ENCODE results near the gene RAD51B.

The RAD51B gene

DNA sequence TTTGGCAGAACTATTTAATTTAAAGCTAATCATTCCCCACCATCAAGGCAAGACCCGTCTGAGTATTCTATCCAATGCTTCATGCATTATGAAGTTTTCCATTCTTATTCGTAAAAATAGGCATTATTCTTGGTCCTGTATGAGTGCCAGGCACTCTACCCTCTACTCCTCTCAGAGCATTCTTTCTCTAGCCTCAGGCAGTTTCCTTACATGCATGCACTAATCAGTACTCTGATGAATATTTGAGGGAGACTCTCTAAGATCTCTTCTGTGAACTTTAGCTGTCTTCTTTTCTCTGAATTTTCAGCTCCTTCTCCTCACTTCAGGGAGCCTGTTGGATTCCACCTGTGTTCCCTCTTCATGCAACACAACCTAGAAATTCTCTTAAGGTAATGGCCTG lies 334.7 kb downstream of the RAD51B start:
- no peak for DNase-seq

DNA sequence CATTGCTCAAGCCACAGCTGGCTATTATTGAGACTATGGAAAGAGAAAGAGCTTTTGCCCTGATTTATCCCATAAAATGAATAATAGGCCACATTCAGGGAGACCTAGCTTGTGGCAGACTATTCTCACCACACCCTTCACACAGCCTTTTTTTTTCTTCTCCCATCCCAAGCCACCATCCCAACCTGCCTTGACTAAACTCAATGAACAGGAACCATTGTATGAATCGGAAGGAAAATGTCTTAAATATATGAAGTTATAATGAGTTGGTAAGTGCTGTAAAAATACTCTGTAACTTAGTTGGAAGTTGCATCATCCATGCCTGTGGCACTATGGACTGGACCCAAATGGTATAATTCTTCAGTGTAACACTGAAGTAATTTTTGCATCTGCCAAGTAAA lies 338.4 kb downstream of the RAD51B start:
- DNase-seq = no peak

DNA sequence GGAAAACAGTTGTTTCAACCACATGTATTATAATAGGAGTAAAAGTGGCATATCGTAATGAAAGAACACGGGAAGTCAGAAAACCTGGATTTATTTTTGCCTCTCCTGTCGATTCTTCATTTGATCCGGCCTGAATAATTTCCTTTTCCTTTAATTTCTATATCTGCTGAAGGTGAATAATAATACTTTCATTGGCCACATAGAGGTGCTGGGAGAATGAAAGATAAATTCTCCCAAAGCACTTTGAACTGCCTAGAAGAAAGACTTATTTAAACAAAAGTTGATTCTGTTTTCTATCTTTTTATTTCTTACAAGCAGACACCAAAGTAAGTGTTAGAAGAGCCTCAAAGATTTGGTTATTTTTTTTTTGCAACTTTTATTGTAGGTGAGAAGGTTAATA lies 339.1 kb downstream of the RAD51B start:
- DNase-seq = no peak

DNA sequence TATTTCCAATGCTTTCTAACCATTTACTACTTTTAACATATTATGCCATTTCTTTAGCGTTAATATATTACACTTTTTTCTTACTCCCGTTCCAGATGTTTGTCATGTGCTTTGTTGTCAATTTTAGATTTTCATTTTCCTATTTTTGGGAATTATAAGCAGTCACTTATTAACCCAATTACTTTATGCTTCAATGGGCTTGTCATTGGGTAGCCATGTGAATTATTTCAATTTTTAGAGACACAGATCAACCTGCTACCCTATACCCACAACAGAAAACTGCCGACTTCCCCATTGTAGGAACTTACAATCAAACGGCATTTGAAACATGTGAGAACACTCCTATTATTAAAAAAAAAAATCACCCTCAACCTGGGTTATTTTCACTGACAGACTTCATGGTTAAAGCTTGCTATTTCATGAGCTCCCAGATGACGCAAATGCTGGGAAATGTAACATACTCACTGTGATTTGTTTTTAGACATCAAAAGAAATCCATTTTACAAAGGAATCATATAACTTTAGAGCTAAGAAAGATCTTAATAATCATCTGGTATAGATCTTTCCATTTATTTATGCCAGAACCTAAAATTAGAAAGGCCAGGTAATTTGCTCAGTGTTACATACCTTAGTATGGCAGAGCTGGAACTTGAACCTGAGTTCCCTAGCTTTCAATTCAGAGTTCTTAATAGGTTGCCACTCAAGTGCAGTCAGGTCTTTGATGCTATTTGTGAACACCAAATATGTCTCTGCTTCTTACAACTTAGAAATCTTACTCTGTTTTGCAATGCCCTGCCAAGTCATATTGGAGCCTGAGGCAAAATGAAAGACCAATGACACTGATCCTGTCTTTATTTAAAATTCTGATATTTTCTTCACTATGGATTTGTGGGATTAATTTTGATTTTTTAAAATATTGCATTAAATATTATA lies 340.4 kb downstream of the RAD51B start:
- no peak for DNase-seq

DNA sequence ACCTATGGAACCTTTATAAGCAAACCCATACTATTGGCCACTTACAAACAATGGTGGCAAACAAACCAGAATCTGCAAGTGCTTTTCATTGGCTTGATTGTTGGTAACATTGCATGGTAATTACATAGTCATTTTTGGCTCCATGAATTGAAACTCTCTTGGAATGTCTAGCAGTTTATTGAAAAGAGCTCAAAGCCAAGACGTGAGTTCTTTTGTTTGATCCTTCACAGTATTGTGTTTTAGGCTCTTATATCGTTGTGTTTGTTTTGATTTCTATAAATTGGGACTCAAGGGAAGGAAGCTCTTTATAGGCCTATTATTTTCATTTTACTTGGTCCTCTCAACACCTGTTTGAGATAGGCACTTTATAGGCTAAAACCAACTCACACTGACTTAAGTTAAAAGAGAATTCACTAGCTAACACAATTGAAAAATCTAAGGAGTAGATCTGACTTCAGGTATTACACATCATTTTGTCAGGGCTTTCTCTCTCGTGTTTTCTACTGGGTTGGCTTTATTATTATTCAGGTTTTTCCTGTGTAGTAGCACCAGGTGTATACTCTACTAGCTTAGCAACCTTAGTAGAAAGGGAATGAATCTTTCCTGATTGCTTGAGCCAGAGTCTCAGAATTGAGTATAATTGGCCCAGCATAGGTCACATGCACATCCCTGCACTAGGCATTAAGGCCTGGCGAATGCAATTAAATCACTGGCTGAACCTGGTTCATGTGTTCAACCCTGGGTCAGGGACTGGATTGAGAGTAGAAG lies 341.4 kb downstream of the RAD51B start:
- no peak for DNase-seq

DNA sequence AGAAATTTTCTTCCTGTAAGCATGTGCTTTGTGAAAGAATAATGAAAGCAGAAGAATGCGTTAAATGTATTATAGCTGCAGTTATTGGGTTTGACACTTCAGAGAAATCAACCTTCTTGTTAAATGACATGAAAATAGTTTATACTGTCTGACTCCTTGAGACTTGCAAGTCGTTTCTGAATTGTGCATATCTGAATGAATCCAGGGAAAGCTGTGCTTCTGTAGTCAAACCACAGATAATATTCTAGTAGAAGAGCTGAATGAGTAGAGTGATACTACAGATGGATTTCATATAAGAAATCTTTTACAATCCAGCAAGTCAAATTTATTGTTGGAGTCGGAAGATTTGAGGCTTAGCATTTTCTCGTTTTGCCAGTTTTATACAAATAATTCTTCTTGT lies 343.3 kb downstream of the RAD51B start:
- DNase-seq = no peak

DNA sequence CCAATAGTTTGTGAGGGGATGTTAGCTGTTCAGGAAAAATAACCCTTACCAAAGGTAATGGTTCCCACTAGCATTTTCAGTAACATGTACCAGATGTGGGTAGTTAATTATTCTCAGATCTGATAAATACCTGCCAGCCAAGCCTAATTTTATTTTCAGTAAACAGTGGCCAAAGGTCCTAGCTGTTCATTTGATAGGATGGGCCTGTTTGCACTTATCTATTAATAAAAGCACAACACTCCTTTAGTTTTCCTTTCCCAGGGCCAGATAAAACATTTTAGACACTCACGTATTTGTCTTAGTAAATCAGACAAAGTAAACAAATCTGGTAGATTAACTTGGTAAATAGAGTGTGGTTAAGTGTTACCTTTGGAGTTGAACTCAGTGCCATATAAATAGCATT lies 345.1 kb downstream of the RAD51B start:
- DNase-seq = no peak

DNA sequence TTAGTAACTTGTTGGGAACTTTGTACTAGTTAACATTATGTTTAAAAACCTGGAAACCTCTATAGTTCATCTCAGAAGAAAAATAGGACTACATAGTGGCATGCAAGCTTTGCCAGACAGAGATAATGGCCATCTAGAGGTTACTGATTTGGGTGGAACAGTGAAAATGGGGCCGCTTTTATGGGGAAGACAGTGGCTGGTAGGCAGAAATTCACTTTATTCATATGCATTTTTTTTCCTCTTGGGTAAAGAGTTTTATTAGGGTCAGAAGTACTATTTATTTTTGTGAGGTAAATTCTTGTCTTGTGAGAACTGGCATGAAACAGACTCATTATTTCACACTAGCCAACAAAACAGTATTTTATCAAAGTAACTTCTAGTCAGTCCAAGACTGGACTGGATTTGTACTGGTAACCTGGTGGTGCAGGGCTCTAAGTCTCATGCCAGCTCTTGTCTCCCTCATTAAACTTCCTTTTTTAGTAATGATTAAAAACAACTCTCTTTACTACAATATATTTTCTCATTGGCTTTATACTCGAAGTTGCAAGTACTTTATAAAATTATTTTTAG lies 345.8 kb downstream of the RAD51B start:
- no peak for DNase-seq

DNA sequence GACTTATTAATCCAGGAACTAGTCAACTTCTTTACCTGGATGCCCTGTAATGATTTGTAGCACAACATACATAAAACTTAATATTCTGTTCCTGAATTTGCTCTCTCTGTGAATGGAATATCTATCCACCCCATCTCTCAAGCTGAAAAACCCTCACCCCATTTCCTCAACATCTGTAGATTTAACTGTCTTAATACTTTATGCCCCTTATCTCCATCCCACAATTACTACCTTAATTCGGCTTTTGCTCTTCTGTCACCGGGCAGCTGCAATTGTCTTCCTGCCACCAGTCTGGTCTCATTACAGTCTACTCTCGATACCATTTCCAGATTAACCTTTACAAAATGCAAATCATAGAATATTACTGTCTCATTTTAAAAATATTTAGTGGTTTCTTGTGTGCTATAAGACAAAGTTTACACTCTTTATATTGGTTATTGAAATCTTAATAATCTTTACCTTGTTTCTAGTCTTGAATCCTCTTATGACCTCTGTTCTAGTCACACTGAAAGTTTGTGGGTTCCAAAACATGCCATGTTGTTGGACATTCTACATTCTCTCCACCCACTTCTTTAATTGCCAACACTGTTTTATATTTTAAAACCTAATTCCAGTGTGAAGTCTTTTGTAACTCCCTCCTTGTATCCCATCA lies 347.3 kb downstream of the RAD51B start:
- no peak for DNase-seq

DNA sequence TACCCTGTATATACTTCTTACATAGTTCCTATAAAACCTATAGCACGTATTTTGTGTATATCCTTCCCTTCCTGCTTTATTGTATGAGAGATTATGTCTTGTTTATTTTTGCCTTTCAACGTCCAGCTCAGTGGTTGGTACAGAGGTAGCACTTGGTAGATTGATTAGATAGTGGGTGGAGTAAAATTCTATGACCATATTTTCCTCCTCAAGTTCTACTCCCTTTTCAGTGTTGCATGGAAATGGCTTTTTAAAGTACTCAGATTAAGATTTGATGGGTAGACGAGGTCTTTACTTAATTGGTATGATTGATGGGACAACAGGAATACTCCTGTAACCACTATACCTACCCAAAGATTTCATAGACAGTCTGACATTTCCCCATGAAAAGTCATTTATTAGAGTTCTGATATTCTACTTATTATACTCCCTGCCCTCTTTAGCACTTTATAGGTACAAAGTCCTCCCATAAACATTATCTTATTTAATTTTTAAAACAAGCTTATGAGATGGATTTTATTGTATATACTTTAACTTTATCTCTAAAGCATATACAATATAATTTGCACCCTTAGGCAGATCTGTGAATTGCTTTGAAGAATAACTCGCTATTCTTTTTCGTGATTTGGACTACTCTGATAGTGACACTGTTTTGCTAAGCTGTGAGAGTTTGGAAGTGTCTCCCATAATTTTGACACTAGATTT lies 348.0 kb downstream of the RAD51B start:
- DNase-seq = no peak

DNA sequence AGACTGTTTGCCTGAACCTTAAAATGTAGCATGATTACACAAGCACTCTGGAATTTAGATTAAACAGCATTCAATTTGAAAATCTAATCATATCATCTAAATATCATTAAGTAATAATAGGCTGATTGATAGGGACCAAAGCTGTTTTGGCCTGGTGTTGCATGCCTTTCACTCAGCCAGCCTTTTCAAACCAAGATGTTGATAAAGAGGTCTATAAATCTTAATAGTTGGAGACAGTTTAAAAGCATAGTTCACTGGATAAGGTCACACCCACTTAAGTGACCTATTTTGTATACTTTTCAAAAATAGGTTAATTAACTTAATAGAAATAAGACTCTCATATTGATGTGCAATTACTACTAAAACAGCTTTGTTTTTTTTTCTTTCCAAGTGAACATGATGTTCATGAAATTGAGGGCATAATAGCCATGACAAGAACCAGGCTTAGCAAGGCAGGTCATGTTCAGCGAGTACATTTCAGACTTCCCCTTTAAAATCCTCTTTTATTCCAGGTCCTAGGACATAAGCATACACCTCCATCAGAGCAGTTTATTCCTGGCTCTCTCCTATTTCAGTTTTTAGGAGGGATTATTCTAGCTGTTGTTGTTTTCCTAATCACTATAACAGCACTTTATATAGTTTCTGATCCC lies 349.0 kb downstream of the RAD51B start:
- DNase-seq = no peak

DNA sequence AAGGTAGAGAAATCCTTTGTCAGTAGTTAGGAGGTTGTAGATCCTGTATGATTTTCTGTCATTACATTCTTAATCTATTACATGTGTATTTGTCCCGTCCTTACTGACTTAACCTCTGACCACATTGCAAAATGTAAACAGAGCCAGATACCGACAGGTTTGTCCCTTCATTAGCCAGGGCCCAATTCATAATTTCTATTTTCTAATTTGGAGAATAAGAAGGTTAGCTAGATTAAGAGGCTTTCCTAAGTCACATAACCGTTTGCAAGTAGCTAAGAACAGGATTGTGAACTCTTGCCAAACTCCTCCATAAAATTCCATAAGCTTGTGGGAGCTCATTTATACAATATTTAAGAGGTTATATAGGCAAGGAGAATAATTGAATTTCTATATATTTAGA lies 352.6 kb downstream of the RAD51B start:
- DNase-seq = no peak

DNA sequence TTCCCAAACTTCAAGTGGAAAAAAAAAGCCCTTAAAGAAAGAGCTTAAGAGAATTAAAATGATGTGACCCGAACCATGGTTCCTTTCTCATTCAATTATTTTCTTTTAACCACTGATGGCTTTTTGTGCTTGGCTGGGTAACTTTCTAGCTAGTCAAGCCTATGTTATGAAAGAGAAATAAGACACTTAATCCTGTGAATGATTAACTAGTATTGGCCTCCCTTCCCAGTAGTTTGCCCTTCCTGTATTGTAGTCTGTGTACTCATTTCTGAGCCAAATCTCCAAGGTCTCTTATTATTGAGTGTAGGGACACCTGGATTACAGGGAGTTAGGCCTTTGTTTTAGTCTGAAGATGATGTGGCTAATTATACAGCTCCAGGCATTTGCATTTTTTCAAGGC lies 353.0 kb downstream of the RAD51B start:
- no peak for DNase-seq

DNA sequence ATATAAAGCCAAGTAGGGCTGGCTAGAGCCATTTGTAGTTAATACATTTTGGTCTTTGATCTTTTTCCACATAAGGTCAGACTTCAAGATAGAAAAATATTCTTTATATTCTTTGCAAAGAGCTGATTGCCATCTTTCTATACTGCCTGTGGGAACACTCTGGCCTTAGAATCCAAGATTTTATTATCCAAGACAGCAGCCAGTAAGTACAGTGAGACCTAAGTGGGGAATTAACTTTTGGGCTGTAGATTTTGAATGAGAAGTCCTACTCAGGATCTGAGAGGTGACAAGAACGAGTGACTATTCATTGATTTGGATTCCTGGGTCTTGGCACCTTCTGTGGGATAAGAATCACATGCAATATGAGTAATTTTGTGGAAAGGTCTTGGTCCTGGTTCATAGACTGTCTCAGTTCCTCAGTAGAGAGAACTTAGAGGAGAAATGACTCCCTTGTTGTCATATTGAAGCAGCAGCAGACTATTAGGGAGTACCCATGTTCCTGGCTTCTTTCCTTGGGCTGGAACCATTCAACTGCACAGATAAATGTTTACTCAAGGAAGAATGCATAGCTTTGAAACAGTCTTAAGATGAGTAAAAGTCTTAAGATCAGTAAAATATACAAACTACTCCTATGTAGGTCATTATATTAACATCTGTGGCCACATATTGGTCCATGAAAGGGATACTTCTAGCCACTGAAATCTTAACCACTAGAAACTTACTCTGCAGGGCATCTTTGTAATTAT lies 353.8 kb downstream of the RAD51B start:
- DNase-seq = no peak

DNA sequence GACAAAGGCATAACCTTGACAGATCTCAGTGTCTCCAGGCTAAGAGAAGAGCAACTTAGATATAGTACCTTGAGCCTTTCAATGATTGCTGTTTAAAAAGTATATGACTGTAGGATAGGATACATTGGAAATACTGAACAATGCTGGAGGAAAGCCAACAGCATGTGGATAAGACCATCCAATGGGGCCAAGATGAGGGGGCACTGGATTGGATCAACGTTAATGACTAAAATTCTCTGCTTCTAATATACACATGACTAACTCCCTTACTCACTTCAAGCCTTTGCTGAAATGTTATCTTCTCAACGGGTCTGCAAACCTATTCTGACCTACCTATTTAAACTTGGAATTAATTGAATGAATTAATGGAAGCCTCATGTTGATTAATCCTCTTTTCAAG lies 354.9 kb downstream of the RAD51B start:
- no peak for DNase-seq

DNA sequence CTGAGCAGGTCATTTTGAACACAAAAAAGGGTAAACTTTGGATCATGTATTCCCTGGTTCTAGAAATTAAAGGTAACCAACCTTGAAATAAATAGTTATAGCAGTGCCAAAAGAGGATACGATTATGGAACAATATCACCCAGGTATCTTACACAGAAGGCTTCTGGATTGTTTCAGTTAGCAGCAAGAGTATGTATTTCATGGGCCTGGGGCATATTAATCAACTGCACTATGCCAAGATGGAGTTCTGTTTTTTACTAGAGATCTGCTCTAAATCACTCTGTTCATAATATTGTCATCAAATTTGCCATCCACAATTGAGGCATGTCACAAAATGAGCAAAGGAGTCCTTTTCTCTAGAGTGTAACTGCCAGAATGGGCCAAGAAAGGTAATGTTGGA lies 357.1 kb downstream of the RAD51B start:
- no peak for DNase-seq

DNA sequence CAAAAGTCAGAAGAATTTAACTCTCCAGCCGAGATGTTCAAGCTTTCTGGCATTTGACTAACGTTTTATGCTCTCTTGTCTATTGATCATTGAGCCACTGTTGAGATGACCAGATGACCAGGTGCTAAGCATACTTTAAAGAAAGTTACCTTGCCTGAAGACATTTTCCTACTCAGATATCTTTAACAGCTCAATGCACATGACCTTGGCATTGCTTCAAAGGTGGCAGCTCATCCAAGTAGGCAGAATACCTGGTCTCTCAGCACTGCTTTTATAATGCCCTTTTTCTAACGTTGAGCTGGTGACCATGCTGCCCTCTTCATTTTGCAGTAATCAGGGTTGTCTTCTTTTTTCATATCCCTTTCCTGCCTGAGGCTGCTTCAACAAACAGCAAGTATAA lies 358.1 kb downstream of the RAD51B start:
- no peak for DNase-seq

DNA sequence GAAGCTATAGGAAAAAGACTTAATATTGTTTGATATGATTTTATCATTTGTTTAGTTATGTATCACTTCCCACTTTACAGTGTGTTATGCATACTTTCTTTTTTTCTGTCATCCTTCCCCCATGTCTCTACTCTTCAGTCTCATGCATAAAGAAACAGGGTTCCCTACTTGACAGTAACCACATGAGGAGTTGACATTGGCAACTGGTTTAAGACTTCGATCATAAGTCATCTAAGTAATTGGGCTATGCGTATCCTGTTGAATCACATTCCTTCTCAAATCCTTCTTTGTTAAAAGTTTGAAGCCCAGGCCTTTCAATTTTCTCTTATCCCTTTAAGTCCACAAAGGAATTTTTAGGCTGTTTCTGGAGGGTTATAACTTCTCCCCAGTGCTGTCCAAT lies 358.7 kb downstream of the RAD51B start:
- DNase-seq = no peak

DNA sequence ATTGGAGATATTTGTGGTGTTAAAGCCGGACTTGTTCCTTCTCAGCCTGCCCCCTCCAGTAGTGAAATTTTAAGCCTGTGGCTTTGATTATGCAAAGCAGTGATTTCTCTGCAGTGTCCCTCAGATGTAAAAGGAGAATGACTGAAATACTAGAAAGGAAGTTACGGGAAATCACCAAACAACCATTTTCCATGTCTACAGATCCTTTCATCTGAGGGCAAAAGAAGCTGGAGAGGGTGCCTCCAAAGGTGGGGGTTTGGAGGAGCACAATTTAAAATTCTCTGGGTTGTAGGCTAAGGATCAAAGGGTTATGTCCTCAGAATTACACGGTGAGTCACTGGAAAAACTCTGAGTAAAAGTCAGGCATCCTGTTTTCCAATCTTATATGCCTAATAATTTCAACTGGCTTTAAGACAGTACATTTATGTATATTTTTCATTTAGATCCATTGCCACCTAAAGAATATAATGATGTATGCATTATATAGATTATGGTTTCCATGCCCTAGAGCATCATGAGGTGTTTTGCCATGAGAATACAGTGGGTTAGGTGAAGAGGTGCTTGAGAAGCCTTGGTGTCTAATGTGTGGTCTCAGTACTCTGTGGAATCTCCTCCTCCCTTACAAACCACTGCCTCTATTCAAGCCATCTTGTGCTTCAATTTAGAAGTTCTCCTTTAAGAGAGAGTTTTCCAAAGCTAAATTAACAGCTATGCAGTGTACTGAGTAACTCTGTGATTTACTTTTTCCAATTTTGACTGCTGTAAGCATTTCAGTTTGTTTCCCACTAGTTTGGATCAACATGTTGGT lies 362.1 kb downstream of the RAD51B start:
- DNase-seq = no peak

DNA sequence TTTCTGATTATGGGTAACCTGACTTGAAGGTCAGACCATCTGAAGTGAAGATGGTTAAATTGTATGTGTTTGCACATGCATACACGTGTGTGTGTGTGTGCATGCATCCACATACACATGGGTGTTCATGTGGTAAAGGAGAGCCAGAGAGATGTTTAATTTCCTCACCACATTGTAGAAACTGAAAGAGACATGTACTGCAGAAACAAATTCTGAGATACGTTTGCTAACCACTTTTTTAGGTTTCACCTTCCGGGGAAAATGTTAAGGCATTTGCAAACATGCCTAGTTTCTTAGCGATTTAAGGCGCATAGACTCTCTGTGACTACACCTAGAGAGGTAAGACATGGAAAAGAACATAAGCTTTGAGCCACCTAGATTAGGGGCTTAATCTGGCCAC lies 362.9 kb downstream of the RAD51B start:
- DNase-seq = no peak
